H9 (cell line): ENCODE data around the gene ZCCHC7. TPM values are rescaled to one million over a fixed set of nuclear protein-coding genes. Genes with fewer than 3 reads are reported as not detected.

Source experiments
- DNase-seq: peaks from one replicate; pipeline ENCODE4 v3.0.0-alpha.2; 2017
- H2AFZ ChIP-seq: one replicate; pipeline ENCODE4 v1.6.1; 2013; ENCODE audit warnings: mild to moderate bottlenecking, low read length, control low read depth, moderate library complexity
- H2AK5ac ChIP-seq: 2 replicates; pipeline ENCODE4 v1.6.1; 2013; ENCODE audit warnings: low read length, control low read depth, mixed read lengths; ENCODE audit not compliant: insufficient read length
- H2BK120ac ChIP-seq: one replicate; pipeline ENCODE4 v1.6.1; 2013; ENCODE audit warnings: low read depth, mild to moderate bottlenecking, low read length, control low read depth, inconsistent platforms; ENCODE audit not compliant: poor library complexity, severe bottlenecking
- H2BK12ac ChIP-seq: 2 replicates; pipeline ENCODE4 v1.6.1; 2013; ENCODE audit warnings: low read length, control low read depth, mixed read lengths, low read depth; ENCODE audit not compliant: insufficient read length
- H2BK15ac ChIP-seq: 2 replicates; pipeline ENCODE4 v1.6.1; 2013; ENCODE audit warnings: low read depth, low read length, control low read depth
- H2BK20ac ChIP-seq: one replicate; pipeline ENCODE4 v1.6.1; 2013; ENCODE audit warnings: low read depth, mild to moderate bottlenecking, low read length, control low read depth, inconsistent platforms; ENCODE audit not compliant: poor library complexity, severe bottlenecking
- H2BK5ac ChIP-seq: 2 replicates; pipeline ENCODE4 v1.6.1; 2013; ENCODE audit warnings: low read length, control low read depth, mixed read lengths; ENCODE audit not compliant: insufficient read length
- H3K14ac ChIP-seq: 2 replicates; pipeline ENCODE4 v1.6.1; 2013; ENCODE audit warnings: low read length, control low read depth; ENCODE audit not compliant: insufficient read depth
- H3K18ac ChIP-seq: 2 replicates; pipeline ENCODE4 v1.6.1; 2013; ENCODE audit warnings: low read depth, mild to moderate bottlenecking, mixed read lengths, low read length, control low read depth; ENCODE audit not compliant: insufficient read length
- H3K23ac ChIP-seq: 2 replicates; pipeline ENCODE4 v1.6.1; 2013; ENCODE audit warnings: low read length, control low read depth, mixed read lengths, low read depth; ENCODE audit not compliant: insufficient read length
- H3K23me2 ChIP-seq: 2 replicates; pipeline ENCODE4 v1.6.1; 2013; ENCODE audit warnings: low read depth, mild to moderate bottlenecking, mixed read lengths, low read length, control low read depth; ENCODE audit not compliant: insufficient read length, poor library complexity, severe bottlenecking
- H3K27ac ChIP-seq: 2 replicates; pipeline ENCODE4 v1.5.1; 2013; ENCODE audit warnings: low read length, control low read depth, mixed read lengths, low read depth; ENCODE audit not compliant: insufficient read length
- H3K27me3 ChIP-seq: 2 replicates; pipeline ENCODE4 v1.6.1; 2013; ENCODE audit warnings: low read length, control low read depth, inconsistent platforms; ENCODE audit not compliant: insufficient read depth
- H3K4ac ChIP-seq: 2 replicates; pipeline ENCODE4 v1.6.1; 2013; ENCODE audit warnings: low read depth, mild to moderate bottlenecking, control low read depth, inconsistent platforms, low read length, moderate library complexity
- H3K4me1 ChIP-seq: 2 replicates; pipeline ENCODE4 v1.6.1; 2013; ENCODE audit warnings: low read length, control low read depth, inconsistent platforms; ENCODE audit not compliant: insufficient read depth
- H3K4me2 ChIP-seq: 2 replicates; pipeline ENCODE4 v1.6.1; 2013; ENCODE audit warnings: low read length, control low read depth, mixed read lengths; ENCODE audit not compliant: insufficient read length, insufficient read depth
- H3K56ac ChIP-seq: 2 replicates; pipeline ENCODE4 v1.6.1; 2013; ENCODE audit warnings: low read depth, mild to moderate bottlenecking, mixed read lengths, low read length, control low read depth; ENCODE audit not compliant: insufficient read length
- H3K79me1 ChIP-seq: 2 replicates; pipeline ENCODE4 v1.6.1; 2013; ENCODE audit warnings: low read depth, mild to moderate bottlenecking, moderate library complexity, low read length, control low read depth, inconsistent platforms; ENCODE audit not compliant: insufficient read depth, poor library complexity, severe bottlenecking
- H3K79me2 ChIP-seq: 2 replicates; pipeline ENCODE4 v1.6.1; 2013; ENCODE audit warnings: low read length, control low read depth, inconsistent platforms; ENCODE audit not compliant: insufficient read depth
- H3K9ac ChIP-seq: 2 replicates; pipeline ENCODE4 v1.6.1; 2013; ENCODE audit warnings: low read length, control low read depth, mixed read lengths; ENCODE audit not compliant: insufficient read length; ENCODE audit errors: extremely low read depth
- H3K9me3 ChIP-seq: one replicate; pipeline ENCODE4 v1.6.1; 2013; ENCODE audit warnings: low read depth, low read length, inconsistent platforms; ENCODE audit not compliant: control insufficient read depth
- H3T11ph ChIP-seq: one replicate; pipeline ENCODE4 v1.6.1; 2013; ENCODE audit warnings: mild to moderate bottlenecking, low read length, control low read depth, inconsistent platforms
- H4K20me1 ChIP-seq: one replicate; pipeline ENCODE4 v1.6.1; 2013; ENCODE audit not compliant: control insufficient read depth, insufficient read length, insufficient read depth
- H4K5ac ChIP-seq: 2 replicates; pipeline ENCODE4 v1.6.1; 2013; ENCODE audit warnings: low read depth, mild to moderate bottlenecking, mixed read lengths, low read length, control low read depth; ENCODE audit not compliant: insufficient read length
- H4K8ac ChIP-seq: replicated peaks from 2 replicates; pipeline ENCODE4 v1.6.1; 2013; ENCODE audit warnings: low read length, control low read depth, mixed read lengths, low read depth; ENCODE audit not compliant: insufficient read length
- H4K91ac ChIP-seq: 2 replicates; pipeline ENCODE4 v1.6.1; 2013; ENCODE audit warnings: low read depth, mild to moderate bottlenecking, moderate library complexity, mixed read lengths, low read length, control low read depth; ENCODE audit not compliant: insufficient read length
- H3K27ac Mint-ChIP-seq, 3 experiments: 2 replicates in 2 of 3; 3 replicates in 1 of 3; pipeline ENCODE4 v1.8.0; 2020 to 2021; ENCODE audit warnings: mixed read lengths in 3 of 3, mild to moderate bottlenecking in 1 of 3, moderate library complexity in 1 of 3
- H3K27me3 Mint-ChIP-seq: 2 replicates; pipeline ENCODE4 v1.8.0; 2021; ENCODE audit warnings: low read depth, mild to moderate bottlenecking, moderate library complexity, mixed read lengths
- H3K36me3 Mint-ChIP-seq, 3 experiments: 2 replicates in 2 of 3; 3 replicates in 1 of 3; pipeline ENCODE4 v1.8.0; 2020 to 2021; ENCODE audit warnings: low read depth in 3 of 3, mixed read lengths in 3 of 3; ENCODE audit not compliant: insufficient read depth in 1 of 3
- H3K4me1 Mint-ChIP-seq, 2 experiments: 2 replicates each; pipeline ENCODE4 v1.8.0; 2020; ENCODE audit warnings: mixed read lengths in 2 of 2
- H3K4me3 Mint-ChIP-seq, 2 experiments: 2 replicates in 1 of 2; 3 replicates in 1 of 2; pipeline ENCODE4 v1.8.0; 2020 to 2021; ENCODE audit warnings: mild to moderate bottlenecking in 2 of 2, mixed read lengths in 2 of 2, moderate library complexity in 1 of 2
- H3K9me3 Mint-ChIP-seq, 2 experiments: 2 replicates in 1 of 2; 3 replicates in 1 of 2; pipeline ENCODE4 v1.8.0; 2020; ENCODE audit warnings: mild to moderate bottlenecking in 2 of 2, mixed read lengths in 2 of 2, moderate library complexity in 1 of 2
- WGBS: extraction: QIAGEN DNeasy Blood & Tissue Kit; methylation state at CpG from one replicate; pipeline ENCODE4 v1.1.7; 2013; ENCODE audit warnings: missing lambda C conversion rate, low lambda C conversion rate, mixed read lengths; ENCODE audit not compliant: insufficient read length; ENCODE audit errors: extremely low coverage; 5-methylcytosine and 5-hydroxymethylcytosine counted together
- total RNA-seq: library from RNA; stranded (reverse); gene quantifications from 2 replicates; pipeline ENCODE4 v1.2.1, GENCODE V29; 2021
- TF ChIP-seq, protein P1 (sequence below): fragments of 200-600 bp; sonication (generic); conservative IDR thresholded peaks from 3 replicates; pipeline ENCODE4 v1.8.0; 2021; ENCODE audit warnings: antibody characterized with exemption, mild to moderate bottlenecking

Gene ZCCHC7
- total RNA-seq, 1 experiment from 2014 or later: 20.3 TPM

GRCh38 chr9:37157726-37158377 lies 37.5 kb downstream of the ZCCHC7 start:
- Histone ChIP-seq H2BK20ac (no peak overlapping the region), H3K4ac (no peak overlapping the region), H4K5ac (no peak overlapping the region), H2BK5ac (no peak overlapping the region), H2AFZ (no peak overlapping the region), H4K20me1 (no peaks in the 10 kb centered on the region), H3K23me2 (no peaks in the 10 kb centered on the region), H3K18ac (no peak overlapping the region), H4K8ac (no peak overlapping the region), H3K79me2 (no peaks in the 10 kb centered on the region), H2BK120ac (no peak overlapping the region), H3T11ph (no peak overlapping the region), H3K27ac (no peak overlapping the region), H3K23ac (no peak overlapping the region), H2BK15ac (no peak overlapping the region), H3K4me2 (no peak overlapping the region), H3K27me3 (no peaks in the 10 kb centered on the region), H3K9ac (no peak overlapping the region), H4K91ac (no peak overlapping the region), H3K14ac (no peak overlapping the region), H3K56ac (no peak overlapping the region), H2BK12ac (no peak overlapping the region), H3K79me1 (peaks cover 4% of the 10 kb centered on the region), H2AK5ac (no peak overlapping the region), H3K4me1 (peaks cover 2% of the 10 kb centered on the region; the same call in 1 of the 2 replicates), H3K9me3 (no peaks in the 10 kb centered on the region)
- H3K9me3 Mint-ChIP-seq: no peaks in the 10 kb centered on the region
- WGBS: no CpG with 5 or more reads among the region's 4 CpGs
- H3K27ac Mint-ChIP-seq: peak overlapping the region in 1 of 3 experiments; percentile 35; a peak in 1 of 7 replicates
- no peak overlapping the region for H3K4me3 Mint-ChIP-seq
- peaks cover 14 to 28% (median 22%) of the 10 kb centered on the region in 3 experiments; a peak in 5 of 7 replicates for H3K36me3 Mint-ChIP-seq
- no peaks in the 10 kb centered on the region for H3K27me3 Mint-ChIP-seq
- TF ChIP-seq, protein P1, sequence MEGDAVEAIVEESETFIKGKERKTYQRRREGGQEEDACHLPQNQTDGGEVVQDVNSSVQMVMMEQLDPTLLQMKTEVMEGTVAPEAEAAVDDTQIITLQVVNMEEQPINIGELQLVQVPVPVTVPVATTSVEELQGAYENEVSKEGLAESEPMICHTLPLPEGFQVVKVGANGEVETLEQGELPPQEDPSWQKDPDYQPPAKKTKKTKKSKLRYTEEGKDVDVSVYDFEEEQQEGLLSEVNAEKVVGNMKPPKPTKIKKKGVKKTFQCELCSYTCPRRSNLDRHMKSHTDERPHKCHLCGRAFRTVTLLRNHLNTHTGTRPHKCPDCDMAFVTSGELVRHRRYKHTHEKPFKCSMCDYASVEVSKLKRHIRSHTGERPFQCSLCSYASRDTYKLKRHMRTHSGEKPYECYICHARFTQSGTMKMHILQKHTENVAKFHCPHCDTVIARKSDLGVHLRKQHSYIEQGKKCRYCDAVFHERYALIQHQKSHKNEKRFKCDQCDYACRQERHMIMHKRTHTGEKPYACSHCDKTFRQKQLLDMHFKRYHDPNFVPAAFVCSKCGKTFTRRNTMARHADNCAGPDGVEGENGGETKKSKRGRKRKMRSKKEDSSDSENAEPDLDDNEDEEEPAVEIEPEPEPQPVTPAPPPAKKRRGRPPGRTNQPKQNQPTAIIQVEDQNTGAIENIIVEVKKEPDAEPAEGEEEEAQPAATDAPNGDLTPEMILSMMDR: no peak
- H3K4me1 Mint-ChIP-seq: peaks cover 6 to 8% of the 10 kb centered on the region in 2 experiments
- DNase-seq: no peak
